Thoracic aorta (tissue), 2 donors: ENCODE measurements around the gene ZFPM1. TPM values are rescaled to one million over a fixed set of nuclear protein-coding genes. Genes with fewer than 3 reads are reported as not detected.

Experiments
- ATAC-seq: fragments of 150-250 bp; one replicate; pipeline ENCODE4 v1.8.0; 2017; ENCODE audit warnings: low read depth; ENCODE audit not compliant: insufficient number of reproducible peaks, low FRiP score
- DNase-seq: peaks from one replicate; pipeline ENCODE4 v3.0.0-alpha.2; 2020; ENCODE audit warnings: low spot score
- H3K27ac ChIP-seq, 2 donors: fragments of 200-600 bp; sonication (generic); 1 replicate in 1 of 2; 2 replicates in 1 of 2; pipeline ENCODE4 v1.5.1; 2016; ENCODE audit warnings: mild to moderate bottlenecking in 2 of 2, moderate library complexity in 2 of 2
- H3K27me3 ChIP-seq: fragments of 200-600 bp; sonication (generic); replicated peaks from 2 replicates; pipeline ENCODE4 v1.6.0; 2016; ENCODE audit warnings: mild to moderate bottlenecking; ENCODE audit not compliant: insufficient read depth
- H3K36me3 ChIP-seq: fragments of 200-600 bp; sonication (generic); one replicate; pipeline ENCODE4 v1.5.1; 2016
- H3K4me1 ChIP-seq, 2 donors: fragments of 200-600 bp; sonication (generic); 1 replicate in 1 of 2; 2 replicates in 1 of 2; pipeline versions ENCODE4 v1.5.1 to v1.6.0; 2016; ENCODE audit warnings: low read depth in 2 of 2, mild to moderate bottlenecking in 1 of 2; ENCODE audit not compliant: control insufficient read depth in 1 of 2
- H3K4me3 ChIP-seq: fragments of 200-600 bp; sonication (generic); 2 replicates; pipeline ENCODE4 v1.5.1; 2016; ENCODE audit warnings: mild to moderate bottlenecking
- H3K9me3 ChIP-seq: fragments of 200-600 bp; sonication (generic); 2 replicates; pipeline ENCODE4 v1.5.1; 2016
- CTCF ChIP-seq: fragments of 200-600 bp; sonication (generic); IDR thresholded peaks from one replicate; pipeline ENCODE4 v1.5.1; 2019; ENCODE audit warnings: antibody characterized with exemption
- total RNA-seq, 2 donors: library from RNA; depleted of rRNA; stranded (reverse); fragments of >200 nt; gene quantifications; one replicate each; pipeline versions ENCODE4 v1.1.0 to v1.2.3, GENCODE V29; 2016

The ZFPM1 gene
- total RNA-seq, 2 donors from 2014 or later: 1.8 to 2.5 TPM

- no peaks in the 10 kb centered on the region for H3K9me3 ChIP-seq
- no peak for ATAC-seq
- no peak for TF ChIP-seq CTCF
- no peak overlapping the region for H3K4me3 ChIP-seq
- no peak for DNase-seq
- no peaks in the 10 kb centered on the region for H3K4me1 ChIP-seq
- H3K27ac ChIP-seq: no peak overlapping the region
- H3K36me3 ChIP-seq: no peaks in the 10 kb centered on the region
- H3K27me3 ChIP-seq: no peaks in the 10 kb centered on the region
Measured at GRCh38 chr16:88553739-88554138, 100.7 kb downstream of the ZFPM1 start.

- Histone ChIP-seq H3K4me1 (no peaks in the 10 kb centered on the region), H3K9me3 (no peaks in the 10 kb centered on the region), H3K4me3 (no peak overlapping the region), H3K36me3 (no peaks in the 10 kb centered on the region), H3K27me3 (no peaks in the 10 kb centered on the region), H3K27ac (no peak overlapping the region)
- DNase-seq (no peak), ATAC-seq (no peak)
- TF ChIP-seq CTCF: no peak
Measured at GRCh38 chr16:88554711-88555264, 101.7 kb downstream of the ZFPM1 start.

- no peak for DNase-seq
- Histone ChIP-seq H3K27me3 (no peaks in the 10 kb centered on the region), H3K27ac (no peak overlapping the region), H3K9me3 (no peaks in the 10 kb centered on the region), H3K36me3 (no peaks in the 10 kb centered on the region), H3K4me1 (no peaks in the 10 kb centered on the region), H3K4me3 (no peak overlapping the region)
- ATAC-seq: no peak
- TF ChIP-seq CTCF: no peak
Measured at GRCh38 chr16:88556294-88556988, 103.4 kb downstream of the ZFPM1 start.

- Histone ChIP-seq H3K9me3 (no peaks in the 10 kb centered on the region), H3K27ac (no peak overlapping the region), H3K36me3 (no peaks in the 10 kb centered on the region), H3K4me3 (no peak overlapping the region), H3K4me1 (peaks cover 0 to 7% of the 10 kb centered on the region in 2 donors), H3K27me3 (no peaks in the 10 kb centered on the region)
- no peak for DNase-seq
- TF ChIP-seq CTCF: peak; percentile 21
- no peak for ATAC-seq
Measured at GRCh38 chr16:88558457-88559442, 105.7 kb downstream of the ZFPM1 start.
